ENCODE measurements around the gene FRMPD3.

- TF ChIP-seq, protein P1, sequence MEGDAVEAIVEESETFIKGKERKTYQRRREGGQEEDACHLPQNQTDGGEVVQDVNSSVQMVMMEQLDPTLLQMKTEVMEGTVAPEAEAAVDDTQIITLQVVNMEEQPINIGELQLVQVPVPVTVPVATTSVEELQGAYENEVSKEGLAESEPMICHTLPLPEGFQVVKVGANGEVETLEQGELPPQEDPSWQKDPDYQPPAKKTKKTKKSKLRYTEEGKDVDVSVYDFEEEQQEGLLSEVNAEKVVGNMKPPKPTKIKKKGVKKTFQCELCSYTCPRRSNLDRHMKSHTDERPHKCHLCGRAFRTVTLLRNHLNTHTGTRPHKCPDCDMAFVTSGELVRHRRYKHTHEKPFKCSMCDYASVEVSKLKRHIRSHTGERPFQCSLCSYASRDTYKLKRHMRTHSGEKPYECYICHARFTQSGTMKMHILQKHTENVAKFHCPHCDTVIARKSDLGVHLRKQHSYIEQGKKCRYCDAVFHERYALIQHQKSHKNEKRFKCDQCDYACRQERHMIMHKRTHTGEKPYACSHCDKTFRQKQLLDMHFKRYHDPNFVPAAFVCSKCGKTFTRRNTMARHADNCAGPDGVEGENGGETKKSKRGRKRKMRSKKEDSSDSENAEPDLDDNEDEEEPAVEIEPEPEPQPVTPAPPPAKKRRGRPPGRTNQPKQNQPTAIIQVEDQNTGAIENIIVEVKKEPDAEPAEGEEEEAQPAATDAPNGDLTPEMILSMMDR (IDR thresholded peaks at IDR 0.05): no peak
- TF ChIP-seq POLR2A (IDR thresholded peaks at IDR 0.05): no peak
These were observed 4.3 kb upstream of the FRMPD3 start for GRCh38 chrX:107445146-107445545.

All from breast epithelium (tissue), 3 donors.